GM23248 (cell line): ENCODE measurements around the gene TWIST2. TPM values are rescaled to one million over a fixed set of nuclear protein-coding genes. Genes with fewer than 3 reads are reported as not detected.
A peak's percentile ranks its signal among the peaks of the same experiment; 100 is the strongest.

Experiments
- DNase-seq: peaks from one replicate; pipeline ENCODE4 v3.0.0-alpha.2; 2015
- H2AFZ ChIP-seq: fragments of 200-600 bp; sonication (generic); 2 replicates; pipeline ENCODE4 v1.6.1; 2016; ENCODE audit warnings: antibody characterized with exemption
- H3F3A ChIP-seq: fragments of 200-600 bp; sonication (generic); 2 replicates; pipeline ENCODE4 v1.6.1; 2016; ENCODE audit warnings: mild to moderate bottlenecking, antibody characterized with exemption, mixed run types; ENCODE audit not compliant: insufficient read depth
- H3K27ac ChIP-seq: fragments of 200-600 bp; sonication (generic); 2 replicates; pipeline ENCODE4 v1.5.1; 2016; ENCODE audit warnings: mild to moderate bottlenecking
- H3K27me3 ChIP-seq: fragments of 200-600 bp; sonication (generic); replicated peaks from 2 replicates; pipeline ENCODE4 v1.6.1; 2016; ENCODE audit warnings: mild to moderate bottlenecking; ENCODE audit not compliant: insufficient read depth
- H3K36me3 ChIP-seq: fragments of 200-600 bp; sonication (generic); 2 replicates; pipeline ENCODE4 v1.6.1; 2016; ENCODE audit warnings: low read depth, mild to moderate bottlenecking
- H3K4me1 ChIP-seq: fragments of 200-600 bp; sonication (generic); 2 replicates; pipeline ENCODE4 v1.6.1; 2016; ENCODE audit warnings: mild to moderate bottlenecking; ENCODE audit not compliant: insufficient read depth
- H3K4me2 ChIP-seq: fragments of 200-600 bp; sonication (generic); one replicate; pipeline ENCODE4 v1.6.1; 2016; ENCODE audit warnings: mild to moderate bottlenecking; ENCODE audit not compliant: unreplicated experiment
- H3K4me3 ChIP-seq: fragments of 200-600 bp; sonication (generic); 2 replicates; pipeline ENCODE4 v1.5.1; 2016; ENCODE audit warnings: mild to moderate bottlenecking
- H3K79me2 ChIP-seq: fragments of 200-600 bp; sonication (generic); 2 replicates; pipeline ENCODE4 v1.6.1; 2016; ENCODE audit warnings: mild to moderate bottlenecking; ENCODE audit not compliant: insufficient read depth
- H3K9ac ChIP-seq: fragments of 200-600 bp; sonication (generic); 2 replicates; pipeline ENCODE4 v1.6.1; 2016; ENCODE audit warnings: mild to moderate bottlenecking
- H3K9me2 ChIP-seq: fragments of 200-600 bp; sonication (generic); 2 replicates; pipeline ENCODE4 v1.6.1; 2016; ENCODE audit warnings: mixed run types, mild to moderate bottlenecking, moderate library complexity; ENCODE audit not compliant: insufficient read depth
- H3K9me3 ChIP-seq: fragments of 200-600 bp; sonication (generic); one replicate; pipeline ENCODE4 v1.6.1; 2017; ENCODE audit warnings: low read depth
- H4K20me1 ChIP-seq: fragments of 200-600 bp; sonication (generic); 2 replicates; pipeline ENCODE4 v1.6.0; 2016; ENCODE audit not compliant: insufficient read depth
- EZH2 ChIP-seq: fragments of 200-600 bp; sonication (generic); IDR thresholded peaks from 2 replicates; pipeline ENCODE4 v1.6.1; 2018; ENCODE audit warnings: antibody characterized with exemption, mild to moderate bottlenecking; ENCODE audit not compliant: insufficient read depth, poor library complexity, severe bottlenecking
- EZH2phosphoT487 ChIP-seq: fragments of 200-600 bp; sonication (generic); IDR thresholded peaks from 2 replicates; pipeline ENCODE4 v1.6.1; 2018; ENCODE audit warnings: antibody characterized with exemption, moderate library complexity, mild to moderate bottlenecking, low read depth; ENCODE audit not compliant: insufficient read depth
- WGBS, 2 experiments: methylation state at CpG; one replicate each; pipeline ENCODE4 v1.1.6; 2015 to 2017; ENCODE audit warnings: low lambda C conversion rate in 2 of 2, low coverage in 1 of 2; ENCODE audit errors: missing lambda C conversion rate in 2 of 2; 5-methylcytosine and 5-hydroxymethylcytosine counted together
- in situ Hi-C: fragments of 300-500 bp; cut with MboI; formaldehyde crosslinking; loops from 2 replicates; pipeline ENCODE4 v1.15.0; 2020
- polyA plus RNA-seq: library from polyadenylated mRNA; unstranded; fragments of >200 nt; fragmentation: Nextera tagmentation; extraction: Ambion mirVana; gene quantifications from 2 replicates; pipeline ENCODE4 v1.2.1, GENCODE V29; 2016
- total RNA-seq: library from RNA; depleted of rRNA; stranded (reverse); fragments of >200 nt; shearing (Covaris generic); gene quantifications from 2 replicates; pipeline ENCODE4 v1.2.3, GENCODE V29; 2014

The TWIST2 gene
- total and polyA plus RNA-seq, 2 experiments from 2014 or later = 248 to 544 TPM

DNA sequence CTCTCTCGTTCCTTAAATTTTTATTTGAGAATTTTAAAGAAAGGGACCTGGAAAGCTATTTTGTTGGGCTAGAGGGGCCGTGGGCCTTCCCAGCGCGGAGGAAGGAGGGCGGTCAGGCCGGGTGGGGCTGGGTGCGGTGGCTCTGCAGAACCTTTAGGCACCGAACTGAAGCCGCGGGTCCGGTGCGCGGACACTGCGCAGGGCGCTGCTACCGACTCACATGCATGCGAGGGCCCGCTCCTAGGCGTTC, 1.6 kb upstream of the TWIST2 start:
- Histone ChIP-seq H3K27me3 (no peaks in the 10 kb centered on the region), H4K20me1 (no peaks in the 10 kb centered on the region), H3F3A (peaks cover 27% of the 10 kb centered on the region), H2AFZ (no peak overlapping the region), H3K9ac (peak overlapping the region; percentile 97), H3K9me3 (no peaks in the 10 kb centered on the region), H3K4me3 (peak overlapping the region; percentile 98), H3K4me1 (peaks cover 24% of the 10 kb centered on the region), H3K36me3 (peaks cover 22% of the 10 kb centered on the region), H3K4me2 (peak overlapping the region; percentile 97), H3K9me2 (no peaks in the 10 kb centered on the region), H3K79me2 (peaks cover 91% of the 10 kb centered on the region), H3K27ac (peak overlapping the region; percentile 96)
- peak; percentile 73 for DNase-seq
- 0 to 2% methylated on average over 17 to 19 of the region's 19 CpGs for WGBS, 2 experiments
- in situ Hi-C loops = loop anchor here (10.0 kb wide), 2 partner anchors 122 to 332 kb away; no protein-coding TSS in a partner anchor
- no peak for TF ChIP-seq EZH2phosphoT487

DNA sequence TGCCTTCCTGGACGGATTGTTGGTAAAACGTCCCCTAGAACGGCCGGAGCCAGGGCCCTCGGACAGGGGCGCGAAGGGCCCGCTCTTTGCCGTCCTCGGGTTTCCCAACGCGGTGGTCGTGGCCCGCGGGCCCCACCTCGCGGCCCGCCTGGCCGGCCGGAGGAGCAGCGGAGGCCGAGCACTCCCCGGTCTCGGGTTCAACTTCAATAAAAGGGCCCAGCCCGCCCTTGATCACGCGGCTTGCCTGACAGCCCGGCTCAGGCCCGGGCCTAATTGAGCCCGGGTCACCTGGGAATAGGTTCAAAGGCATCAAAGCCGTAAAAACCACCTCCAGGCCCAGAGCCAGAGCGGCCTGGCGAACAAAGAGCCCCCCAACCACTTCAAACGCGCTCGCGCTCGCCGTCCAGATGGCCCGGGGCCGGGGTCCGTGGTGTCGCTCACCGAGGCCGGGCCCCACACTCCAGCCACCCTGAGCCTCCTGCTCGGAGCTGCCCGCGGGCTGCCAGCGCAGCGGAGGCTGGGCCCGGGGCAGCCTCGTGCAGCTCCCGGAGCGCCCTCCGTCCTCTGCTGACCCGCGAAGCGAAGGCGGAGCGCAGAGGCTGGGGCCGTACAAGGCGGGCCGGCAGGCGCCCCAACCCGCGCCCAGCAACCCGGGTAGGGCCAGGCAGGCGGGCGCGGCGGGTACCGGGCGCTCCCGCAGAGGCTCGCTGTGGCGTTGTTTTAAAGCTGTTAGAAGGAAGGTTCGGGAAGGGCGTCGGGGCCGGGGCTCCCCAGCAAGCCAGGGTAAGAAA, 1.1 kb upstream of the TWIST2 start:
- Histone ChIP-seq H4K20me1 (no peaks in the 10 kb centered on the region), H3F3A (peaks cover 32% of the 10 kb centered on the region), H3K9me3 (no peaks in the 10 kb centered on the region), H3K9ac (peak overlapping the region; percentile 97), H3K27ac (peak overlapping the region; percentile 96), H3K27me3 (no peaks in the 10 kb centered on the region), H3K4me2 (peak overlapping the region; percentile 97), H3K9me2 (no peaks in the 10 kb centered on the region), H2AFZ (no peak overlapping the region), H3K36me3 (peaks cover 28% of the 10 kb centered on the region), H3K4me3 (peak overlapping the region; percentile 98), H3K4me1 (peaks cover 23% of the 10 kb centered on the region), H3K79me2 (peaks cover 96% of the 10 kb centered on the region)
- in situ Hi-C loops = loop anchor here (10.0 kb wide), 2 partner anchors 122 to 332 kb away; no protein-coding TSS in a partner anchor
- 1% methylated on average over 61 to 76 of the region's 80 CpGs for WGBS, 2 experiments
- TF ChIP-seq EZH2phosphoT487 (no peak), EZH2 (no peak)
- peak; percentile 74 for DNase-seq

- Histone ChIP-seq H3K27me3 (no peaks in the 10 kb centered on the region), H3K9ac (peak overlapping the region; percentile 97), H3K4me2 (peak overlapping the region; percentile 97), H4K20me1 (no peaks in the 10 kb centered on the region), H3K4me1 (peaks cover 19% of the 10 kb centered on the region), H3K36me3 (peaks cover 34% of the 10 kb centered on the region), H3K9me3 (no peaks in the 10 kb centered on the region), H3F3A (peaks cover 33% of the 10 kb centered on the region), H2AFZ (no peak overlapping the region), H3K4me3 (peak overlapping the region; percentile 98), H3K27ac (peak overlapping the region; percentile 96), H3K79me2 (peaks cover 96% of the 10 kb centered on the region), H3K9me2 (no peaks in the 10 kb centered on the region)
- DNase-seq = no peak
- 1% methylated on average over 29 of the region's 30 CpGs for WGBS, 2 experiments
- no peak for TF ChIP-seq EZH2phosphoT487
- no peak for TF ChIP-seq EZH2
- in situ Hi-C loops = loop anchor here (10.0 kb wide), 2 partner anchors 123 to 333 kb away; no protein-coding TSS in a partner anchor
Observed at GRCh38 chr2:238847419-238847801, 475 bp upstream of the TWIST2 start.

DNA sequence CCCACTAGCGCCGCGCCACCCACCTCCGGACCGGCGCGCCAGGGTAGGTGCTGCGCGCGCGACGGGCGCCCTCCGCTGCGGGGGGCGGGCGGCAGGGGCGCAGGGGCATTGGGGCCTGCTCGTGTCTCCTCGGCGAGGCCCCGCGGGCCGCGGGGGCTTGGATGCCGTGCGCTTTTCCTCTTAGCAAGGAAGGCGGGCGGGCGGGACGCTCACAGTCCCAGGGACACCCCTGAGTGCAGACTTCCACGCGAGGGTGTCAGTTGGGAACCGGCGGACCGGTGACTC, 748 bp downstream of the TWIST2 start:
- Histone ChIP-seq H3K4me1 (peaks cover 17% of the 10 kb centered on the region), H3K9me3 (no peaks in the 10 kb centered on the region), H3K9ac (peak overlapping the region; percentile 97), H2AFZ (no peak overlapping the region), H3K27ac (peak overlapping the region; percentile 96), H3K4me3 (peak overlapping the region; percentile 98), H3F3A (peaks cover 42% of the 10 kb centered on the region), H3K36me3 (peaks cover 44% of the 10 kb centered on the region), H3K9me2 (no peaks in the 10 kb centered on the region), H3K4me2 (peak overlapping the region; percentile 91), H4K20me1 (no peaks in the 10 kb centered on the region), H3K27me3 (no peaks in the 10 kb centered on the region), H3K79me2 (peaks cover 98% of the 10 kb centered on the region)
- TF ChIP-seq EZH2phosphoT487 = no peak
- TF ChIP-seq EZH2 = no peak
- DNase-seq = no peak
- 1 to 2% methylated on average over 17 to 21 of the region's 36 CpGs for WGBS, 2 experiments
- in situ Hi-C loops = loop anchor here (10.0 kb wide), 2 partner anchors 124 to 334 kb away; no protein-coding TSS in a partner anchor
